Duodenal mucosa (tissue), 2 donors: Measurements from ENCODE around the gene RBM7.

Experiments
- H3K27ac ChIP-seq: one replicate; pipeline ENCODE4 v1.7.0; 2013; ENCODE audit warnings: low read depth, low read length
- H3K27me3 ChIP-seq, 2 donors: one replicate each; pipeline ENCODE4 v1.7.0; 2013; ENCODE audit warnings: low read length in 2 of 2, control low read depth in 1 of 2; ENCODE audit not compliant: insufficient read depth in 2 of 2, control insufficient read depth in 1 of 2
- H3K36me3 ChIP-seq, 2 donors: one replicate each; pipeline ENCODE4 v1.7.0; 2013; ENCODE audit warnings: low read length in 2 of 2, control low read depth in 1 of 2; ENCODE audit not compliant: insufficient read depth in 2 of 2, control insufficient read depth in 1 of 2
- H3K4me1 ChIP-seq, 2 donors: one replicate each; pipeline ENCODE4 v1.7.0; 2013; ENCODE audit warnings: low read length in 2 of 2, control low read depth in 1 of 2; ENCODE audit not compliant: insufficient read depth in 2 of 2, control insufficient read depth in 1 of 2
- H3K4me3 ChIP-seq, 2 donors: one replicate each; pipeline ENCODE4 v1.7.0; 2013; ENCODE audit warnings: low read length in 2 of 2, low read depth in 1 of 2
- H3K9ac ChIP-seq, 2 donors: one replicate each; pipeline ENCODE4 v1.7.0; 2013; ENCODE audit warnings: low read length in 2 of 2, low read depth in 1 of 2
- H3K9me3 ChIP-seq, 2 donors: one replicate each; pipeline ENCODE4 v1.7.0; 2013; ENCODE audit warnings: low read length in 2 of 2, control low read depth in 1 of 2; ENCODE audit not compliant: control insufficient read depth in 1 of 2

The RBM7 gene

GRCh38 chr11:114395736-114396135 lies 4.7 kb upstream of the RBM7 start:
- H3K4me1 ChIP-seq = peaks cover 11 to 12% of the 10 kb centered on the region in 2 donors
- H3K9me3 ChIP-seq = no peaks in the 10 kb centered on the region
- no peaks in the 10 kb centered on the region for H3K27me3 ChIP-seq
- H3K27ac ChIP-seq = no peak overlapping the region
- H3K4me3 ChIP-seq = no peak overlapping the region
- H3K9ac ChIP-seq = no peak overlapping the region
- no peaks in the 10 kb centered on the region for H3K36me3 ChIP-seq

DNA sequence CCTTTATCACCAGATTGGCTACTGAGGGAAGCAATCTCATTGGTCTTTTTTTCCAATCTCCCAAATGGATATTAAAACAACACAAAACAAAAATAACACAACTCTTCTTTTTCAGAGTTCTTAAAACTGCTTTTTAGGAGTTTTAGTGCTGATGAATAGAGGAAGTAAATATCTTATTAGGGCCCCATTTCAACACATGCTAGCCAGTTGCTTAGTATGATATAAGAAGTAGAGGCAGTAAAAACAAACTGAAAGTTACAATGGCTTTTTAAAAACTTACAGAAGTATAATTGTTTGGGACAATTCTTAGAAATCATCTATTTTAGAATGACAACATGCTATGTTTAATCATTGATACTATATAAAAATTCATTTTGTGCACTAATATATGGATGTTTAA lies 3.5 kb upstream of the RBM7 start:
- H3K9ac ChIP-seq = no peak overlapping the region
- H3K4me3 ChIP-seq = no peak overlapping the region
- H3K9me3 ChIP-seq = no peaks in the 10 kb centered on the region
- no peaks in the 10 kb centered on the region for H3K27me3 ChIP-seq
- no peaks in the 10 kb centered on the region for H3K36me3 ChIP-seq
- H3K4me1 ChIP-seq = peaks cover 11 to 12% of the 10 kb centered on the region in 2 donors
- H3K27ac ChIP-seq = no peak overlapping the region

- Histone ChIP-seq H3K4me3 (no peak overlapping the region), H3K27me3 (no peaks in the 10 kb centered on the region), H3K27ac (no peak overlapping the region), H3K9ac (no peak overlapping the region), H3K9me3 (no peaks in the 10 kb centered on the region), H3K4me1 (peaks cover 11 to 12% of the 10 kb centered on the region in 2 donors), H3K36me3 (no peaks in the 10 kb centered on the region)
Observed at GRCh38 chr11:114397349-114397982, 3.0 kb upstream of the RBM7 start.

DNA sequence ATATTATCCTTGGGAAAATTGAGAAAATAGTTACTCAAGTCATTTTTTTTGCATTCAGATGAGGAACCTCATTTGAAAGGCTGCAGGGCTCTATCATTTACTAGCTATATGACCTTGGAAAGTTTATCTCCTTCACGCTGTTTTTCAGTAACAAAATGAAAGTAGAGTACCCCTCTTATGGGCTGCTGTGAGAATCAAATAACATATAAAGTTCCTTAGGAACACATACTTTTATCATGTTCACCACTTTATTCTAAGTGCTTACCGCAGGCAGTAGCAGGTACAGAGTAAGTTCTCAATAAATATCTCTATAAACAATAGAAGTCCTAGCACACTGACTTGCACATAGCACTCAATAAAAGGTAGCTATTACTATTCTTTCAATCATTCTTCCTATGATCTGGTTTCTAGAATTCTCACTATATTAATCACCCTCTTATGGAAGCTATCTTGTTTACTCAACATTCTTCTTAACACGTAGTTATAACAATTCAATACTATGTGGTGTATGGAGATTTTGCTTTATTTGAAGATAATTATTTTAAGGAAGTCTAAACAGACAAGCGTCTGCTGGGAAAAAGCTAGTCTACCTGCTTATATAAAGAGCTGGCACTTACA lies 2.1 kb upstream of the RBM7 start:
- Histone ChIP-seq H3K4me1 (peaks cover 11 to 12% of the 10 kb centered on the region in 2 donors), H3K27ac (no peak overlapping the region), H3K4me3 (peak overlapping the region in 1 of 2 donors; percentile 99)

GRCh38 chr11:114399490-114400215 lies 813 bp upstream of the RBM7 start:
- Histone ChIP-seq H3K4me3 (peak overlapping the region; percentile 96 to 99), H3K9me3 (no peaks in the 10 kb centered on the region), H3K36me3 (peaks cover 0 to 5% of the 10 kb centered on the region in 2 donors), H3K27me3 (no peaks in the 10 kb centered on the region), H3K9ac (peak overlapping the region; percentile 97 to 99), H3K27ac (peak overlapping the region; percentile 97), H3K4me1 (peaks cover 11 to 17% of the 10 kb centered on the region in 2 donors)

More for the DNA sequence above, 2.1 kb upstream of the RBM7 start:
- Histone ChIP-seq H3K9ac (no peak overlapping the region), H3K36me3 (peaks cover 0 to 5% of the 10 kb centered on the region in 2 donors), H3K27me3 (no peaks in the 10 kb centered on the region), H3K9me3 (no peaks in the 10 kb centered on the region)

- Histone ChIP-seq H3K9me3 (no peaks in the 10 kb centered on the region), H3K4me3 (peak overlapping the region; percentile 96 to 99), H3K27me3 (no peaks in the 10 kb centered on the region), H3K4me1 (peaks cover 11 to 17% of the 10 kb centered on the region in 2 donors), H3K9ac (peak overlapping the region; percentile 97 to 99), H3K36me3 (peaks cover 7 to 11% of the 10 kb centered on the region in 2 donors), H3K27ac (peak overlapping the region; percentile 97)
Observed at GRCh38 chr11:114400915-114401223, 403 bp downstream of the RBM7 start.

DNA sequence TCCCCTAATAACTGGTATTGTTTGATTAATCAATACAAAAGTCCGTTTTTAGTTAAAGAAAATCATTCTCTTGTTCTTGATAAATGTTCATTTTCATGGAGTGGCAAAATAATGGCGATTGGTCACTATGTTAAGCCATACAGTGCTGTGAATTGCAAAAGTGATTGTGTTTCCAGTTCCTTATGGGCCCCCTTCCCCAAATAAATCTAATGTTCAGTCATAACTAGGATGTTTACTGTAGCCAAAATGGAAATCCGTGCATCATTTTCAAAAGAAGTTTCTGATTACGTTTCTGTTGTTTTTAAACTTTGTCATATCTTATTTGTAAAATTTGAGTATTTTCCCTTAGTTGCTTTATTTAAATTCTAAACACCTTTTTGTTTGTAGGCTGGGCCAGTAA lies 845 bp downstream of the RBM7 start:
- peak overlapping the region; percentile 97 to 99 for H3K9ac ChIP-seq
- peak overlapping the region; percentile 97 for H3K27ac ChIP-seq
- peaks cover 11% of the 10 kb centered on the region in 2 donors for H3K36me3 ChIP-seq
- H3K4me1 ChIP-seq = peaks cover 11 to 17% of the 10 kb centered on the region in 2 donors
- no peaks in the 10 kb centered on the region for H3K27me3 ChIP-seq
- H3K9me3 ChIP-seq = no peaks in the 10 kb centered on the region
- peak overlapping the region; percentile 96 to 99 for H3K4me3 ChIP-seq

GRCh38 chr11:114412946-114413345 lies 12.5 kb downstream of the RBM7 start:
- H3K9ac ChIP-seq = no peak overlapping the region
- H3K9me3 ChIP-seq = no peaks in the 10 kb centered on the region
- no peak overlapping the region for H3K4me3 ChIP-seq
- H3K27ac ChIP-seq = no peak overlapping the region
- H3K27me3 ChIP-seq = no peaks in the 10 kb centered on the region
- H3K36me3 ChIP-seq = peaks cover 8 to 18% of the 10 kb centered on the region in 2 donors
- H3K4me1 ChIP-seq = no peaks in the 10 kb centered on the region

DNA sequence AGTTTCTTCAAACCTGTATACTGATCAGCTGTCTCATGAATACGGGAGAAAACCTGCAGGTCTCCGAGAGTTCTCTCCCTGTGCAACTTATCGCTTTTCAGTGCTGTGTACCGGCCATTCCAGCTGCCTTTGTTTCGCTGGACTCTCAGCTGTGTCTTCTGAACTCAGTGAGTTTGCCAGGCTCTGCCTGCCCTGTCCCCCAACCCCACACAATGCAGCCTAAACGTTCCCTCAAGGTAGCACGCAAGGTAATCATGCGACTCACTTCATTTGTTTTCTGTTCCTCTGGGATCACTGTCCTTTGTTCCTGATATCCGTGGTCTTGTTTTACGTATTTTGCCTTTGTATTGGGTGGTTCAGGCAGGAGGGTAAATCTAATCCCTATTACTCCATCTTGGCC lies 13.5 kb downstream of the RBM7 start:
- Histone ChIP-seq H3K27me3 (no peaks in the 10 kb centered on the region), H3K27ac (no peak overlapping the region), H3K4me3 (no peak overlapping the region), H3K9ac (no peak overlapping the region), H3K4me1 (no peaks in the 10 kb centered on the region), H3K9me3 (no peaks in the 10 kb centered on the region), H3K36me3 (peaks cover 3 to 13% of the 10 kb centered on the region in 2 donors)

- peaks cover 0 to 3% of the 10 kb centered on the region in 2 donors for H3K36me3 ChIP-seq
- no peaks in the 10 kb centered on the region for H3K9me3 ChIP-seq
- H3K27me3 ChIP-seq = no peaks in the 10 kb centered on the region
- H3K4me3 ChIP-seq = no peak overlapping the region
- H3K9ac ChIP-seq = no peak overlapping the region
- H3K4me1 ChIP-seq = no peaks in the 10 kb centered on the region
- H3K27ac ChIP-seq = no peak overlapping the region
Observed at GRCh38 chr11:114416441-114416961, 16.0 kb downstream of the RBM7 start.
